Kidney (tissue), 14 donors: ENCODE measurements around the gene CKB. TPM values are rescaled to one million over a fixed set of nuclear protein-coding genes. Genes with fewer than 3 reads are reported as not detected.

ENCODE experiments used
- DNase-seq, 5 donors: peaks; one replicate each; pipeline ENCODE4 v3.0.0-alpha.2; 2013 to 2020
- FAIRE-seq: peaks from 2 replicates; lab custom pipeline; 2012; peaks lifted over from hg19 to GRCh38; lab: Jason Lieb, UNC
- H3K27ac ChIP-seq, 2 donors: one replicate each; pipeline ENCODE4 v1.7.0; 2013; ENCODE audit warnings: low read depth in 2 of 2, low read length in 2 of 2, inconsistent platforms in 1 of 2
- H3K27me3 ChIP-seq: one replicate; pipeline ENCODE4 v1.7.1; 2013; ENCODE audit warnings: low read length, inconsistent platforms; ENCODE audit not compliant: control insufficient read depth, insufficient read depth
- H3K36me3 ChIP-seq, 3 donors: one replicate each; pipeline versions ENCODE4 v1.7.0 to v1.7.1; 2013; ENCODE audit warnings: low read length in 3 of 3, control low read depth in 1 of 3, inconsistent platforms in 1 of 3; ENCODE audit not compliant: insufficient read depth in 3 of 3, control insufficient read depth in 2 of 3
- H3K4me1 ChIP-seq, 3 donors: one replicate each; pipeline versions ENCODE4 v1.7.0 to v1.7.1; 2013; ENCODE audit warnings: low read length in 3 of 3, inconsistent platforms in 1 of 3, low read depth in 1 of 3; ENCODE audit not compliant: control insufficient read depth in 2 of 3, insufficient read depth in 2 of 3
- H3K4me3 ChIP-seq, 3 donors: one replicate each; pipeline versions ENCODE4 v1.7.0 to v1.8.1; 2013; ENCODE audit warnings: low read length in 3 of 3, control low read depth in 1 of 3, inconsistent platforms in 1 of 3
- H3K9ac ChIP-seq, 3 donors: one replicate each; pipeline versions ENCODE4 v1.7.0 to v1.7.1; 2013; ENCODE audit warnings: low read length in 3 of 3, control low read depth in 1 of 3, inconsistent platforms in 1 of 3
- H3K9me3 ChIP-seq, 3 donors: one replicate each; pipeline versions ENCODE4 v1.7.0 to v1.7.1; 2013; ENCODE audit warnings: low read length in 3 of 3, control low read depth in 1 of 3, inconsistent platforms in 1 of 3; ENCODE audit not compliant: control insufficient read depth in 2 of 3, insufficient read depth in 1 of 3
- CTCF ChIP-seq: IDR thresholded peaks from 3 replicates; pipeline ENCODE4 v1.5.1; 2012; ENCODE audit warnings: mild to moderate bottlenecking, moderate library complexity, borderline replicate concordance; ENCODE audit not compliant: insufficient read depth; ENCODE audit errors: extremely low read depth
- intact Hi-C: fragments of 100-400 bp; cut with DNase I; formaldehyde crosslinking; loops from one replicate; pipeline ENCODE4 v1.11.1; 2022
- polyA plus RNA-seq: library from polyadenylated mRNA; stranded (reverse); fragments of 350-450 nt; fragmentation: Illumina TruSeq; extraction: RNeasy Lipid Tissue Mini Kit (QIAGEN cat#74804); gene quantifications from one replicate; pipeline ENCODE4 v1.2.3, GENCODE V29; 2014; ENCODE audit warnings: low read depth, low replicate concordance; ENCODE audit not compliant: insufficient read depth
- total RNA-seq: library from RNA; stranded (reverse); fragmentation: NEBNext Ultra II Directional; extraction: Animal tissue kit (Norgen Biotek cat#: 25700); gene quantifications from one replicate; pipeline ENCODE4 v1.2.1, GENCODE V29; 2021
- donor health status: control.
- donor health status: control.
- donor health status: control.
- donor health status: control.
- donor health status: control.
- donor health status: DM: yes; HTN: yes; CAD: no.
- donor health status: Normal renal cell carcinoma (clear cell type).

The CKB gene
- total and polyA plus RNA-seq, 2 donors from 2014 or later, result 539 to 916 TPM

GRCh38 chr14:103488960-103489359 is 33.7 kb downstream of the CKB start:
- DNase-seq (no peak), FAIRE-seq (no peak)

GRCh38 chr14:103488071-103488470 is 34.6 kb downstream of the CKB start:
- no peak overlapping the region for H3K9ac ChIP-seq
- DNase-seq, result no peak
- intact Hi-C loops, result no loop called here
- no peaks in the 10 kb centered on the region for H3K27me3 ChIP-seq
- peaks cover 3 to 36% (median 14%) of the 10 kb centered on the region in 3 donors for H3K36me3 ChIP-seq
- no peak overlapping the region for H3K27ac ChIP-seq
- no peaks in the 10 kb centered on the region for H3K9me3 ChIP-seq
- FAIRE-seq, result no peak
- H3K4me3 ChIP-seq, result no peak overlapping the region
- no peaks in the 10 kb centered on the region for H3K4me1 ChIP-seq
- no peak for TF ChIP-seq CTCF

More at GRCh38 chr14:103488960-103489359, 33.7 kb downstream of the CKB start:
- H3K4me3 ChIP-seq, result no peak overlapping the region
- H3K27me3 ChIP-seq, result no peaks in the 10 kb centered on the region
- intact Hi-C loops, result no loop called here
- H3K27ac ChIP-seq, result no peak overlapping the region
- H3K9ac ChIP-seq, result no peak overlapping the region
- TF ChIP-seq CTCF, result no peak
- no peaks in the 10 kb centered on the region for H3K9me3 ChIP-seq
- peaks cover 4 to 40% (median 17%) of the 10 kb centered on the region in 3 donors for H3K36me3 ChIP-seq
- H3K4me1 ChIP-seq, result no peaks in the 10 kb centered on the region

- H3K27ac ChIP-seq, result no peak overlapping the region
- no peak for DNase-seq
- no peak for FAIRE-seq
- no peak overlapping the region for H3K4me3 ChIP-seq
- intact Hi-C loops, result no loop called here
- H3K4me1 ChIP-seq, result no peaks in the 10 kb centered on the region
- no peaks in the 10 kb centered on the region for H3K27me3 ChIP-seq
- peaks cover 2 to 24% (median 13%) of the 10 kb centered on the region in 3 donors for H3K36me3 ChIP-seq
- H3K9ac ChIP-seq, result no peak overlapping the region
- no peaks in the 10 kb centered on the region for H3K9me3 ChIP-seq
- TF ChIP-seq CTCF, result no peak
Observed at GRCh38 chr14:103485504-103485903, 37.1 kb downstream of the CKB start.

- no peak overlapping the region for H3K27ac ChIP-seq
- FAIRE-seq, result no peak
- peak in 2 of 5 donors; percentile 34 to 49 for DNase-seq
- intact Hi-C loops, result no loop called here
- H3K9ac ChIP-seq, result no peak overlapping the region
- H3K36me3 ChIP-seq, result peaks cover 2 to 33% (median 10%) of the 10 kb centered on the region in 3 donors
- H3K27me3 ChIP-seq, result no peaks in the 10 kb centered on the region
- no peak overlapping the region for H3K4me3 ChIP-seq
- no peaks in the 10 kb centered on the region for H3K9me3 ChIP-seq
- no peak for TF ChIP-seq CTCF
- H3K4me1 ChIP-seq, result no peaks in the 10 kb centered on the region
Observed at GRCh38 chr14:103483600-103483999, 39.0 kb downstream of the CKB start.
